Fibroblast of mammary gland (primary cell): ENCODE results near the gene RPH3AL.

Source experiments
- DNase-seq: peaks from one replicate; pipeline ENCODE4 v3.0.0-alpha.2; 2010; ENCODE audit warnings: low read depth
- H3K4me3 ChIP-seq: 2 replicates; pipeline ENCODE4 v1.5.1; 2011; ENCODE audit warnings: low read depth, mild to moderate bottlenecking, low read length, moderate library complexity; ENCODE audit not compliant: control insufficient read depth
- TF ChIP-seq, protein P1 (sequence below): conservative IDR thresholded peaks from 2 replicates; pipeline ENCODE4 v1.5.1; 2011; ENCODE audit warnings: low read depth, low read length, inconsistent platforms; ENCODE audit not compliant: control insufficient read depth, insufficient read depth

The RPH3AL gene

DNA sequence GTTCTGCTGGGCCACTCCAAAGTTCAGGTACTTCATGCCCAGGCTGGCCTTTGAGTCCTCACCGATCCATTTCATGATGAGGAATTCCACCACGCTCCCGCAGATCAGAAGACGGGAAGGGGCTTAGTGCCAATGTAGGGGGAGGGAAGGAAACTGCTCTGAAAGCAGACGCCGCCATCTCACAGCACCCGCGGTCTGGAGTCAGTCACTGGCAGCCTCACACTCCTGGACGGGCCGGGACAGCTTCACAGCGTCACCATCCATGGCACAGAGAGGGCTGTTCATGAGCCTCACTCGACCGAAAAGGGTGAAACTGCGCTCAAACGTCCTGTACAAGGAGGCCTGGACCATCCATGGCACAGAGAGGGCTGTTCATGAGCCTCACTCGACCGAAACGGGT, 62.0 kb downstream of the RPH3AL start:
- TF ChIP-seq, protein P1, sequence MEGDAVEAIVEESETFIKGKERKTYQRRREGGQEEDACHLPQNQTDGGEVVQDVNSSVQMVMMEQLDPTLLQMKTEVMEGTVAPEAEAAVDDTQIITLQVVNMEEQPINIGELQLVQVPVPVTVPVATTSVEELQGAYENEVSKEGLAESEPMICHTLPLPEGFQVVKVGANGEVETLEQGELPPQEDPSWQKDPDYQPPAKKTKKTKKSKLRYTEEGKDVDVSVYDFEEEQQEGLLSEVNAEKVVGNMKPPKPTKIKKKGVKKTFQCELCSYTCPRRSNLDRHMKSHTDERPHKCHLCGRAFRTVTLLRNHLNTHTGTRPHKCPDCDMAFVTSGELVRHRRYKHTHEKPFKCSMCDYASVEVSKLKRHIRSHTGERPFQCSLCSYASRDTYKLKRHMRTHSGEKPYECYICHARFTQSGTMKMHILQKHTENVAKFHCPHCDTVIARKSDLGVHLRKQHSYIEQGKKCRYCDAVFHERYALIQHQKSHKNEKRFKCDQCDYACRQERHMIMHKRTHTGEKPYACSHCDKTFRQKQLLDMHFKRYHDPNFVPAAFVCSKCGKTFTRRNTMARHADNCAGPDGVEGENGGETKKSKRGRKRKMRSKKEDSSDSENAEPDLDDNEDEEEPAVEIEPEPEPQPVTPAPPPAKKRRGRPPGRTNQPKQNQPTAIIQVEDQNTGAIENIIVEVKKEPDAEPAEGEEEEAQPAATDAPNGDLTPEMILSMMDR, result no peak
- no peak overlapping the region for H3K4me3 ChIP-seq
- no peak for DNase-seq

DNA sequence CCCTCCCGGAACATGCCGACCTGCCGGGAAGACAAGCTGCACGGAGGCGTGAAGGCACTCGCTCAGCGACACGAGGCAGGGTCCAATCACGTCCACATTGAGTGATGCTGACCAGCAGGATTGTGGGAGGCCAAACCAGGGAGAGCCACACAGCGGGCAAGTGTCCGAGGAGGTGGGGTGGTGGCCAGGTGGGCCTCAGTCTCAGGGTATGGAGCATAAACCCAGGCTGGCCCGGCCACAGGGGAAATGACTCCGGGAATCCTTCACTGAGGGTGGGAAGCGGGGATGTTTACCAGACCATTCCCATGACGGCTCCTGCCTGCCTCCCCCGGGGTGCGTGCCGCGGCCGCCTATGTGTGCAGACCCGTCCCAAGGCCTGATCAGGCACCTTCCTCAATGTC, 62.5 kb downstream of the RPH3AL start:
- no peak overlapping the region for H3K4me3 ChIP-seq
- no peak for DNase-seq
- TF ChIP-seq, protein P1, result no peak

DNA sequence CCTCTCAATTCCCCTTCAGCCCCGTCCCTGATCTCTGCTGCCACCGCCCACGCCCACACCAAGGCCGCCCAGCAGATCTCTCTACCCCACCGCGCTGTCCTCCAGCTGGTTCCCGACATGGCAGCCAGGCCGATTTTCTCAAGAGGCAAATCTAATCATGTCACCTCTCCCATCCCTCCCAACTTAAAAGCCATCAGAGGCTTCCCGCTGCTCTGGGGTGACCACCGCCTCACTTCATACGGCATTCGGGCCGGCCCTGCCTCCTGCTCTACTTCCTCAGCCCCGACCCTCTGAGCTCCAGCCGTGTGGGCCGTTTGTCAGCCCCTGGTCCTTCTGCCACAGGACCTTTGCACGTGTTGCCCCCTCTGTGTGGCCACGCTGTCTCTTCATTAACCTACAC, 63.2 kb downstream of the RPH3AL start:
- TF ChIP-seq, protein P1, result no peak
- H3K4me3 ChIP-seq, result no peak overlapping the region
- no peak for DNase-seq

DNA sequence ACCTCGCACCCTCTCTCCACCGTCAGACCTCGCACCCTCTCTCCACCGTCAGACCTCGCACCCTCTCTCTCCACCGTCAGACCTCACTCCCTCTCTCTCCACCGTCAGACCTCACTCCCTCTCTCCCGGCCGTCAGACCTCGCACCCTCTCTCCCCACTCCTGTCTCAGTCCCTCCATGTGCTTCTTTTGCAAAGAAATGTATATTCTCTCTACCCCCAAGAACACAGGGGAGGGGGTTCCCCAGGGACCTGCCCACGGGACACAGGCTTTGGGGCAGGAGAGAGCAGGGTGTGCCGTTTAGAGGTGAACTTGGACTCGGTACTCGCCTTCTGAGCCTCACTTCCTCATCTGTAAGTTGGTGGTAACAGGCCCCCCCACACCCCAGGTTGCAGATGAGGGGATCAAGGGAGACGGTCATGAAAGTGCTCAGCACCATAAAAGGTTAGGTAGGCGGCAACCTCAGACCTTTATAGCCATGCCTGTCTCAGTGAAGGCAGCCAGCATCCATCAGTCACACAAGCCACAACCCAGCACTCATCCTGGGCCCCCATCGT, 63.7 kb downstream of the RPH3AL start:
- TF ChIP-seq, protein P1, result no peak
- H3K4me3 ChIP-seq, result no peak overlapping the region
- DNase-seq, result no peak

DNA sequence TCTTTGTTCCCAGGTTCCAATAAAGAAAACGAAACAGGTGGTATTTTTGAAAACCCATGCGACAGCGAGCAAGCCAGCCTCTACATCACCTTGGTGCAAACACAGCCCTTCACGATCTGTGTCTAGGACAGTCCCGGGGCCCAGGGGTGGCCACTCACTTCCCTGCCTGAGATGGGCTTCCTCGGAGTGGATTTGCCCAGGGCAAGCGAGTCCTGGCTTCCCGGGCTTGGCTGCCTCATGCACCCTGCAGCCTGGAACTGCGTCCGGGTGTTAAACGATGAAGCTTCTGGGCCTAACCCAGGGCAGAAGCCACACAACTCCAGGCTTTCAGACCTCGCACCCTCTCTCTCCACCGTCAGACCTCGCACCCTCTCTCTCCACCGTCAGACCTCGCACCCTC, 66.0 kb downstream of the RPH3AL start:
- no peak overlapping the region for H3K4me3 ChIP-seq
- no peak for DNase-seq
- TF ChIP-seq, protein P1, result no peak

DNA sequence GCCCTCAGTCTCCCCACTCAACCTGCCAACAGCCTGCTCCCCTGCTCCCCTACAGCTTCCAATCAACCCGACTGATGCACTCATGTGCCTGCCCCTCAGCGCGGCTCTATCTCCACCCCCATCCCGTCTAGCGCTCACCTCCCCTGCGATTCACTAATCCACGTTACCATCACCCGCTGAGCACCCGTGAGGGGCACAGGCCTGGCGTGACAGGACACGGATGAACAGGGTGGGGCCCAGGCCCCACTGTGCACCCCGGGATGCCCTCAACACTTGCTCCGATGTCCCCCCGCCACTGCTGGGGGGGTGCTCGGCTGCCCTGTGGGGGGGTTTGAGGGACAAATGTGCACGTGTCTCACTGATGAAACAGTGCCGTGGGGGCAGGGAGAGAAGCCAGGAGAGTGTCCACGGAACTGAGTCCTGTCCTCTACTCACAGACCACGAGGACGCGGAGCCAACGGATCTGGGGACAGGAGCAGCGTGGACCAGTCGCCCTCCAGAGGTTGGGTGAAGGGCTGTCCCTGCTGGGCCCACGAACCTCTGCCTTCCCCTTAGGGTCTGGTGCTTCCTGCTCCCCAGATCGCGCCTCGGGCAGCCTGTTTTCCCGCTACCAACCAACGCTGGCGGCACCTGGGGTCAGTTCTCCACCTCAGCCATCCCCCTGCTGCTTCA, 66.7 kb downstream of the RPH3AL start:
- no peak for DNase-seq
- TF ChIP-seq, protein P1, result no peak
- no peak overlapping the region for H3K4me3 ChIP-seq
